ENCODE measurements around the gene ZBTB42. TPM values are rescaled to one million over a fixed set of nuclear protein-coding genes. Genes with fewer than 3 reads are reported as not detected.

The ZBTB42 gene
- total RNA-seq, 1 donor from 2014 or later = 6.1 TPM

GRCh38 chr14:104758981-104759969 lies 41.6 kb upstream of the ZBTB42 start:
- H3K36me3 Mint-ChIP-seq (ENCODE audit: low read depth) = peaks cover 16% of the 10 kb centered on the region
- H3K4me3 Mint-ChIP-seq = no peak overlapping the region
- intact Hi-C loops (cut with micrococcal nuclease) = no loop called here
- H3K9me3 Mint-ChIP-seq = no peaks in the 10 kb centered on the region
- no peak overlapping the region for H3K27ac Mint-ChIP-seq
- H3K4me1 Mint-ChIP-seq (ENCODE audit: low read depth) = peaks cover 13% of the 10 kb centered on the region
- DNase-seq (ENCODE audit: low spot score) = no peak
- no peaks in the 10 kb centered on the region for H3K27me3 Mint-ChIP-seq (ENCODE audit: insufficient read depth)

- no peak overlapping the region for H3K4me3 Mint-ChIP-seq
- H3K27me3 Mint-ChIP-seq (ENCODE audit: insufficient read depth) = no peaks in the 10 kb centered on the region
- H3K36me3 Mint-ChIP-seq (ENCODE audit: low read depth) = peaks cover 6% of the 10 kb centered on the region
- H3K27ac Mint-ChIP-seq = no peak overlapping the region
- H3K9me3 Mint-ChIP-seq = no peaks in the 10 kb centered on the region
- no peak for DNase-seq (ENCODE audit: low spot score)
- intact Hi-C loops (cut with micrococcal nuclease) = loop anchor here (5.0 kb wide), 1 partner anchor 102 kb away; the partner anchor contains the start of gene CEP170B
- no peaks in the 10 kb centered on the region for H3K4me1 Mint-ChIP-seq (ENCODE audit: low read depth)
Measured at GRCh38 chr14:104765517-104765916, 35.4 kb upstream of the ZBTB42 start.

GRCh38 chr14:104766256-104766862 lies 34.5 kb upstream of the ZBTB42 start:
- no peak overlapping the region for H3K27ac Mint-ChIP-seq
- H3K27me3 Mint-ChIP-seq (ENCODE audit: insufficient read depth) = no peaks in the 10 kb centered on the region
- intact Hi-C loops (cut with micrococcal nuclease) = loop anchor here (5.0 kb wide), 1 partner anchor 101 kb away; the partner anchor contains the start of gene CEP170B

GRCh38 chr14:104766863-104767633 lies 33.9 kb upstream of the ZBTB42 start:
- intact Hi-C loops (cut with micrococcal nuclease) = loop anchor here (5.0 kb wide), 1 partner anchor 100 kb away; the partner anchor contains the start of gene CEP170B
- Mint-ChIP-seq H3K36me3 (ENCODE audit: low read depth) (peaks cover 16% of the 10 kb centered on the region), H3K4me1 (ENCODE audit: low read depth) (no peaks in the 10 kb centered on the region), H3K27me3 (ENCODE audit: insufficient read depth) (no peaks in the 10 kb centered on the region), H3K9me3 (peaks cover 5% of the 10 kb centered on the region), H3K27ac (no peak overlapping the region), H3K4me3 (no peak overlapping the region)
- no peak for DNase-seq (ENCODE audit: low spot score)

More at GRCh38 chr14:104766256-104766862, 34.5 kb upstream of the ZBTB42 start:
- H3K4me1 Mint-ChIP-seq (ENCODE audit: low read depth) = no peaks in the 10 kb centered on the region
- no peak for DNase-seq (ENCODE audit: low spot score)
- H3K36me3 Mint-ChIP-seq (ENCODE audit: low read depth) = peaks cover 12% of the 10 kb centered on the region
- H3K4me3 Mint-ChIP-seq = no peak overlapping the region
- H3K9me3 Mint-ChIP-seq = peaks cover 5% of the 10 kb centered on the region

- Mint-ChIP-seq H3K9me3 (peaks cover 5% of the 10 kb centered on the region), H3K36me3 (ENCODE audit: low read depth) (peaks cover 14% of the 10 kb centered on the region), H3K27ac (no peak overlapping the region), H3K4me3 (no peak overlapping the region), H3K27me3 (ENCODE audit: insufficient read depth) (no peaks in the 10 kb centered on the region), H3K4me1 (ENCODE audit: low read depth) (no peaks in the 10 kb centered on the region)
- no peak for DNase-seq (ENCODE audit: low spot score)
- intact Hi-C loops (cut with micrococcal nuclease) = loop anchor here (5.0 kb wide), 1 partner anchor 100 kb away; the partner anchor contains the start of gene CEP170B
Measured at GRCh38 chr14:104767634-104767918, 33.3 kb upstream of the ZBTB42 start.

GRCh38 chr14:104768437-104769323 lies 32.2 kb upstream of the ZBTB42 start:
- no peaks in the 10 kb centered on the region for H3K27me3 Mint-ChIP-seq (ENCODE audit: insufficient read depth)
- intact Hi-C loops (cut with micrococcal nuclease) = loop anchor here (1.0 to 5.0 kb wide), 5 partner anchors 16 to 108 kb away; partner anchors contain the start of gene CEP170B
- H3K4me1 Mint-ChIP-seq (ENCODE audit: low read depth) = no peaks in the 10 kb centered on the region
- no peak overlapping the region for H3K27ac Mint-ChIP-seq
- H3K9me3 Mint-ChIP-seq = peaks cover 5% of the 10 kb centered on the region
- no peak overlapping the region for H3K4me3 Mint-ChIP-seq
- peaks cover 14% of the 10 kb centered on the region for H3K36me3 Mint-ChIP-seq (ENCODE audit: low read depth)
- peak; percentile 86 for DNase-seq (ENCODE audit: low spot score)

GRCh38 chr14:104769324-104770071 lies 31.4 kb upstream of the ZBTB42 start:
- no peak for DNase-seq (ENCODE audit: low spot score)
- peaks cover 14% of the 10 kb centered on the region for H3K36me3 Mint-ChIP-seq (ENCODE audit: low read depth)
- no peak overlapping the region for H3K27ac Mint-ChIP-seq
- H3K4me1 Mint-ChIP-seq (ENCODE audit: low read depth) = no peaks in the 10 kb centered on the region
- H3K4me3 Mint-ChIP-seq = no peak overlapping the region
- intact Hi-C loops (cut with micrococcal nuclease) = loop anchor here (5.0 kb wide), 1 partner anchor 98 kb away; the partner anchor contains the start of gene CEP170B
- no peaks in the 10 kb centered on the region for H3K27me3 Mint-ChIP-seq (ENCODE audit: insufficient read depth)
- H3K9me3 Mint-ChIP-seq = peaks cover 5% of the 10 kb centered on the region

GRCh38 chr14:104770072-104770579 lies 30.8 kb upstream of the ZBTB42 start:
- H3K4me3 Mint-ChIP-seq = no peak overlapping the region
- H3K27ac Mint-ChIP-seq = peak overlapping the region; percentile 34
- H3K9me3 Mint-ChIP-seq = peaks cover 5% of the 10 kb centered on the region
- intact Hi-C loops (cut with micrococcal nuclease) = no loop called here
- H3K27me3 Mint-ChIP-seq (ENCODE audit: insufficient read depth) = no peaks in the 10 kb centered on the region
- H3K4me1 Mint-ChIP-seq (ENCODE audit: low read depth) = no peaks in the 10 kb centered on the region
- peaks cover 14% of the 10 kb centered on the region for H3K36me3 Mint-ChIP-seq (ENCODE audit: low read depth)
- no peak for DNase-seq (ENCODE audit: low spot score)

GRCh38 chr14:104770851-104771272 lies 30.0 kb upstream of the ZBTB42 start:
- intact Hi-C loops (cut with micrococcal nuclease) = no loop called here
- no peaks in the 10 kb centered on the region for H3K27me3 Mint-ChIP-seq (ENCODE audit: insufficient read depth)
- H3K27ac Mint-ChIP-seq = no peak overlapping the region
- H3K36me3 Mint-ChIP-seq (ENCODE audit: low read depth) = peaks cover 14% of the 10 kb centered on the region
- no peak overlapping the region for H3K4me3 Mint-ChIP-seq
- no peaks in the 10 kb centered on the region for H3K4me1 Mint-ChIP-seq (ENCODE audit: low read depth)
- peaks cover 5% of the 10 kb centered on the region for H3K9me3 Mint-ChIP-seq
- DNase-seq (ENCODE audit: low spot score) = no peak

GRCh38 chr14:104771374-104771773 lies 29.5 kb upstream of the ZBTB42 start:
- H3K27me3 Mint-ChIP-seq (ENCODE audit: insufficient read depth) = no peaks in the 10 kb centered on the region

More at GRCh38 chr14:104771374-104771773, 29.5 kb upstream of the ZBTB42 start:
- Mint-ChIP-seq H3K4me3 (no peak overlapping the region), H3K27ac (no peak overlapping the region), H3K9me3 (peaks cover 5% of the 10 kb centered on the region), H3K4me1 (ENCODE audit: low read depth) (no peaks in the 10 kb centered on the region), H3K36me3 (ENCODE audit: low read depth) (peaks cover 14% of the 10 kb centered on the region)
- intact Hi-C loops (cut with micrococcal nuclease) = no loop called here
- DNase-seq (ENCODE audit: low spot score) = no peak
